ENCODE data around the gene HSH2D. TPM values are rescaled to one million over a fixed set of nuclear protein-coding genes. Genes with fewer than 3 reads are reported as not detected.

Gene HSH2D
- total and polyA plus RNA-seq, 10 of the 15 experiments (the other 5 are each of a cell fraction or from before 2014, with no cell fraction given): 22.0 to 145 (median 89.3) TPM

DNA sequence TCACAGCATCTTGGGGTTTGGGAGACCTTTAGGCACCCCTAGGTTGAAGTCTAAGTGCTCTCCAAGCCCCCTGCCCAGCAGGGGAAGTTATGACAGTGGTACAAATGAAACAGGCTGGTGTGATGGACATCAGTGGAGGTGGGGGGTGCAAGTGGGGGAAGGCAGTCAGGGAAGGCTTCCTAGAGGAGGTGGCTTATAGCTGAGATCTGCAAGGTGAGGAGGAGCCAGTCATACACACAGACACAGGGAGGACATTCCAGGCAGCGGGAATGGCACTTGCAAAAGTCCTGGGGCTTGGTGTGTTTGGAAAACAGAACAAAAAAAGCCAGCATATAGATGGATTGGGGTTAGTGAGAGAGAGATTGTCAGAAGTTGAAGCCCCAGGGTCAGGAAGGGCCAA is 11.6 kb downstream of the HSH2D start:
- H3K9me3 ChIP-seq (replicated peaks; ENCODE audit: control insufficient read depth, insufficient read depth, low read length): no peaks in the 10 kb centered on the region; the same call in 2 of the 3 replicates
- CTCF ChIA-PET: interaction anchor here (1.3 to 1.8 kb wide), 2 partner anchors 37 to 44 kb away, joined by 4 to 6 read pairs; no protein-coding TSS in a partner anchor
- no peak overlapping the region for H3K4me3 ChIP-seq
- no peak overlapping the region for H3K9ac ChIP-seq (ENCODE audit: control insufficient read depth, insufficient read depth, low read length)
- H3K27ac ChIP-seq (ENCODE audit: control insufficient read depth, insufficient read depth): peak overlapping the region; percentile 68
- RAD21 ChIA-PET (ENCODE audit: unreplicated experiment): interaction anchor here (1.1 to 1.7 kb wide), 4 partner anchors 10 to 37 kb away, joined by 3 to 7 read pairs (median 4); partner anchors contain the start of gene HSH2D
- H3K79me2 ChIP-seq (ENCODE audit: control insufficient read depth, insufficient read depth, low read length): peaks cover 16% of the 10 kb centered on the region
- H2AFZ ChIP-seq (ENCODE audit: control insufficient read depth, low read depth, low read length): no peak overlapping the region
- no peak for DNase-seq (ENCODE audit: low read depth, low spot score)
- SMC1A ChIA-PET (ENCODE audit: uncharacterized antibody, unreplicated experiment): interaction anchor here (0.5 to 5.6 kb wide), 4 partner anchors 10 to 82 kb away, joined by 3 to 33 read pairs (median 6); partner anchors contain the start of gene HSH2D
- peaks cover 40% of the 10 kb centered on the region for H3K4me1 ChIP-seq (ENCODE audit: control insufficient read depth, insufficient read depth, low read length)
- peaks cover 3% of the 10 kb centered on the region; the same call in 1 of the 2 replicates for H4K20me1 ChIP-seq (ENCODE audit: control insufficient read depth, insufficient read depth)
- H3K27me3 ChIP-seq (replicated peaks in 1 of 2; ENCODE audit: control insufficient read depth in 2 of 2, insufficient read depth in 2 of 2, low read length in 1 of 2): no peaks in the 10 kb centered on the region
- POLR2A ChIA-PET: interaction anchor here (1.0 to 3.1 kb wide), 4 partner anchors 10 to 38 kb away, joined by 3 to 35 read pairs (median 4); partner anchors contain the start of gene HSH2D
- intact Hi-C loops (cut with micrococcal nuclease; ENCODE audit: unreplicated experiment) (no loop called here), in situ Hi-C loops (cut with MboI) (no loop called here)
- H3K36me3 ChIP-seq (ENCODE audit: control insufficient read depth in 2 of 2, insufficient read depth in 2 of 2, low read length in 1 of 2): peaks cover 36 to 53% of the 10 kb centered on the region in 2 experiments
- no TSS peak for BruUV-seq (replicated peaks)
- peak overlapping the region; percentile 58 for H3K4me2 ChIP-seq (ENCODE audit: control insufficient read depth, insufficient read depth)
- 100% methylated on average over 1 of the region's 1 CpG for WGBS (ENCODE audit: insufficient coverage, insufficient replicate concordance, low lambda C conversion rate, missing lambda C conversion rate)
- no peak for FAIRE-seq
- ATAC-seq: no peak
- peak; percentile 40 for TF ChIP-seq POLR2A (IDR thresholded peaks at IDR 0.05; ENCODE audit: low read depth, low read length)
- no peak for TF ChIP-seq HCFC1 (IDR thresholded peaks at IDR 0.05; ENCODE audit: low read length)
- TF ChIP-seq, protein P1, sequence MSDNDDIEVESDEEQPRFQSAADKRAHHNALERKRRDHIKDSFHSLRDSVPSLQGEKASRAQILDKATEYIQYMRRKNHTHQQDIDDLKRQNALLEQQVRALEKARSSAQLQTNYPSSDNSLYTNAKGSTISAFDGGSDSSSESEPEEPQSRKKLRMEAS (IDR thresholded peaks at IDR 0.05; ENCODE audit: low read depth, low read length): no peak
- no peak for TF ChIP-seq RB1 (IDR thresholded peaks at IDR 0.05; ENCODE audit: borderline replicate concordance)
- TF ChIP-seq SMAD5 (IDR thresholded peaks at IDR 0.05; ENCODE audit: low read depth): 0 out of 2 replicates have a peak, but pooled peaks have one; percentile 10

DNA sequence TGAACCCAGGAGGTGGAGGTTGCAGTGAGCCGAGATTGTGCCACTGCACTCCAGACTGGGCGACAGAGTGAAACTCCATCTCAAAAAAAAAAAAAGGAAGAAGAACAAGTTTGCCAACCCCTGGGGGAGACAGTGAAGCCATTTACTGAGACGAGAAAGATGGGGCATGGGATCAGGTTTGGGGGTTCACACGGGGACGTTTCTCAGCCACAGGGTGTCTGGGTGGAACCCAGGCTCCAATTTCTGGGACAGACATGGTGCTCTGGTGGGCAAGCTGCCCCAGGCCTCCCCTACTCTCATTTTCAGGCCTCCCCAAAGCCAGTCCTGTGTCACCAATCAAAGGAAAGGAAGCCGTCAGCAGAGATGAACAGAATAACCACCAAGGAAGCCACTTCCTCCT is 13.4 kb downstream of the HSH2D start:
- 62% methylated on average over 5 of the region's 6 CpGs for WGBS (ENCODE audit: insufficient coverage, insufficient replicate concordance, low lambda C conversion rate, missing lambda C conversion rate)
- no peaks in the 10 kb centered on the region for H3K27me3 ChIP-seq (replicated peaks in 1 of 2; ENCODE audit: control insufficient read depth in 2 of 2, insufficient read depth in 2 of 2, low read length in 1 of 2)
- intact Hi-C loops (cut with micrococcal nuclease; ENCODE audit: unreplicated experiment): no loop called here
- DNase-seq (ENCODE audit: low read depth, low spot score) (no peak), FAIRE-seq (no peak), ATAC-seq (no peak)
- ChIA-PET POLR2A (interaction anchor here (0.7 to 3.1 kb wide), 3 partner anchors 12 to 301 kb away, joined by 3 to 35 read pairs (median 4); partner anchors contain the start of gene HSH2D), RAD21 (ENCODE audit: unreplicated experiment) (interaction anchor here (1.4 kb wide), 1 partner anchor 40 kb away, joined by 3 read pairs; no protein-coding TSS in a partner anchor), SMC1A (ENCODE audit: uncharacterized antibody, unreplicated experiment) (interaction anchor here (0.8 to 5.6 kb wide), 3 partner anchors 12 to 100 kb away, joined by 3 to 33 read pairs (median 3); partner anchors contain the start of gene HSH2D), CTCF (interaction anchor here (0.7 to 0.8 kb wide), 3 partner anchors 23 to 226 kb away, joined by 3 to 4 read pairs (median 3); no protein-coding TSS in a partner anchor)
- H3K4me2 ChIP-seq (ENCODE audit: control insufficient read depth, insufficient read depth): no peak overlapping the region
- H3K9me3 ChIP-seq (replicated peaks; ENCODE audit: control insufficient read depth, insufficient read depth, low read length): no peaks in the 10 kb centered on the region; the same call in 2 of the 3 replicates
- H2AFZ ChIP-seq (ENCODE audit: control insufficient read depth, low read depth, low read length): no peak overlapping the region
- no peak overlapping the region for H3K9ac ChIP-seq (ENCODE audit: control insufficient read depth, insufficient read depth, low read length)
- peaks cover 46% of the 10 kb centered on the region for H3K4me1 ChIP-seq (ENCODE audit: control insufficient read depth, insufficient read depth, low read length)
- H4K20me1 ChIP-seq (ENCODE audit: control insufficient read depth, insufficient read depth): peaks cover 3% of the 10 kb centered on the region; the same call in 1 of the 2 replicates
- peaks cover 36 to 41% of the 10 kb centered on the region in 2 experiments for H3K36me3 ChIP-seq (ENCODE audit: control insufficient read depth in 2 of 2, insufficient read depth in 2 of 2, low read length in 1 of 2)
- peaks cover 5% of the 10 kb centered on the region for H3K79me2 ChIP-seq (ENCODE audit: control insufficient read depth, insufficient read depth, low read length)
- no peak overlapping the region for H3K4me3 ChIP-seq
- in situ Hi-C loops (cut with MboI): no loop called here
- no TSS peak for BruUV-seq (replicated peaks)
- no peak overlapping the region for H3K27ac ChIP-seq (ENCODE audit: control insufficient read depth, insufficient read depth)
- no peak for TF ChIP-seq SUPT20H (IDR thresholded peaks at IDR 0.05; ENCODE audit: borderline replicate concordance, control insufficient read depth, low read depth, low read length)
- no peak for TF ChIP-seq SREBF1 (IDR thresholded peaks at IDR 0.05; ENCODE audit: low read length)
- TF ChIP-seq TARDBP (IDR thresholded peaks at IDR 0.05; ENCODE audit: borderline replicate concordance): no peak
- TF ChIP-seq NFYA (IDR thresholded peaks at IDR 0.05; ENCODE audit: borderline replicate concordance, low read depth, low read length): no peak
- TF ChIP-seq, protein P2, sequence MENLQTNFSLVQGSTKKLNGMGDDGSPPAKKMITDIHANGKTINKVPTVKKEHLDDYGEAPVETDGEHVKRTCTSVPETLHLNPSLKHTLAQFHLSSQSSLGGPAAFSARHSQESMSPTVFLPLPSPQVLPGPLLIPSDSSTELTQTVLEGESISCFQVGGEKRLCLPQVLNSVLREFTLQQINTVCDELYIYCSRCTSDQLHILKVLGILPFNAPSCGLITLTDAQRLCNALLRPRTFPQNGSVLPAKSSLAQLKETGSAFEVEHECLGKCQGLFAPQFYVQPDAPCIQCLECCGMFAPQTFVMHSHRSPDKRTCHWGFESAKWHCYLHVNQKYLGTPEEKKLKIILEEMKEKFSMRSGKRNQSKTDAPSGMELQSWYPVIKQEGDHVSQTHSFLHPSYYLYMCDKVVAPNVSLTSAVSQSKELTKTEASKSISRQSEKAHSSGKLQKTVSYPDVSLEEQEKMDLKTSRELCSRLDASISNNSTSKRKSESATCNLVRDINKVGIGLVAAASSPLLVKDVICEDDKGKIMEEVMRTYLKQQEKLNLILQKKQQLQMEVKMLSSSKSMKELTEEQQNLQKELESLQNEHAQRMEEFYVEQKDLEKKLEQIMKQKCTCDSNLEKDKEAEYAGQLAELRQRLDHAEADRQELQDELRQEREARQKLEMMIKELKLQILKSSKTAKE (IDR thresholded peaks at IDR 0.05; ENCODE audit: low read depth, poor library complexity, severe bottlenecking): no peak
- no peak for TF ChIP-seq HCFC1 (IDR thresholded peaks at IDR 0.05; ENCODE audit: low read length)
- no peak for TF ChIP-seq NR2F1 (conservative IDR thresholded peaks at IDR 0.05)
- TF ChIP-seq ZSCAN29 (IDR thresholded peaks at IDR 0.05): no peak
- TF ChIP-seq WRNIP1 (IDR thresholded peaks at IDR 0.05; ENCODE audit: borderline replicate concordance, low read depth, low read length): no peak
- TF ChIP-seq, protein P3, sequence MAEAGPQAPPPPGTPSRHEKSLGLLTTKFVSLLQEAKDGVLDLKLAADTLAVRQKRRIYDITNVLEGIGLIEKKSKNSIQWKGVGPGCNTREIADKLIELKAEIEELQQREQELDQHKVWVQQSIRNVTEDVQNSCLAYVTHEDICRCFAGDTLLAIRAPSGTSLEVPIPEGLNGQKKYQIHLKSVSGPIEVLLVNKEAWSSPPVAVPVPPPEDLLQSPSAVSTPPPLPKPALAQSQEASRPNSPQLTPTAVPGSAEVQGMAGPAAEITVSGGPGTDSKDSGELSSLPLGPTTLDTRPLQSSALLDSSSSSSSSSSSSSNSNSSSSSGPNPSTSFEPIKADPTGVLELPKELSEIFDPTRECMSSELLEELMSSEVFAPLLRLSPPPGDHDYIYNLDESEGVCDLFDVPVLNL (IDR thresholded peaks at IDR 0.05; ENCODE audit: low read depth, low read length): no peak
- no peak for TF ChIP-seq BRCA1 (IDR thresholded peaks at IDR 0.05; ENCODE audit: low read depth, low read length)
